GM19099 (cell line): ENCODE data around the gene NOL7.

Experiments
- POLR2A ChIP-seq: IDR thresholded peaks from 3 replicates; pipeline ENCODE4 v1.6.1; 2011; ENCODE audit warnings: low read depth; ENCODE audit not compliant: insufficient read length; ENCODE audit errors: extremely low read depth

The NOL7 gene

GRCh38 chr6:13629459-13630116, 14.5 kb downstream of the NOL7 start:
- no peak for TF ChIP-seq POLR2A

- TF ChIP-seq POLR2A, result no peak
Measured at GRCh38 chr6:13630499-13630898, 15.4 kb downstream of the NOL7 start.

GRCh38 chr6:13633343-13633742, 18.2 kb downstream of the NOL7 start:
- TF ChIP-seq POLR2A, result no peak

- no peak for TF ChIP-seq POLR2A
Measured at GRCh38 chr6:13635948-13636658, 21.0 kb downstream of the NOL7 start.

- no peak for TF ChIP-seq POLR2A
Measured at GRCh38 chr6:13638014-13638413, 22.9 kb downstream of the NOL7 start.

- no peak for TF ChIP-seq POLR2A
Measured at GRCh38 chr6:13638626-13639025, 23.5 kb downstream of the NOL7 start.

GRCh38 chr6:13641315-13641714, 26.2 kb downstream of the NOL7 start:
- no peak for TF ChIP-seq POLR2A

- no peak for TF ChIP-seq POLR2A
Measured at GRCh38 chr6:13643125-13643524, 28.0 kb downstream of the NOL7 start.

GRCh38 chr6:13648850-13649249, 33.7 kb downstream of the NOL7 start:
- TF ChIP-seq POLR2A, result no peak

- no peak for TF ChIP-seq POLR2A
Measured at GRCh38 chr6:13649393-13649792, 34.3 kb downstream of the NOL7 start.

GRCh38 chr6:13653296-13653695, 38.2 kb downstream of the NOL7 start:
- TF ChIP-seq POLR2A, result no peak

GRCh38 chr6:13654496-13654895, 39.4 kb downstream of the NOL7 start:
- no peak for TF ChIP-seq POLR2A

GRCh38 chr6:13655700-13656099, 40.6 kb downstream of the NOL7 start:
- TF ChIP-seq POLR2A, result no peak

- no peak for TF ChIP-seq POLR2A
Measured at GRCh38 chr6:13660273-13660672, 45.1 kb downstream of the NOL7 start.

- no peak for TF ChIP-seq POLR2A
Measured at GRCh38 chr6:13660893-13661292, 45.8 kb downstream of the NOL7 start.

- no peak for TF ChIP-seq POLR2A
Measured at GRCh38 chr6:13661647-13662046, 46.5 kb downstream of the NOL7 start.
